ENCODE measurements around the gene RGS6. TPM values are rescaled to one million over a fixed set of nuclear protein-coding genes. Genes with fewer than 3 reads are reported as not detected.

Gene RGS6
- total and polyA plus RNA-seq, 2 experiments from 2014 or later: 0.86 to 0.95 TPM

GRCh38 chr14:71994416-71994815, 62.2 kb downstream of the RGS6 start:
- H3K4me1 ChIP-seq (ENCODE audit: low read depth): no peaks in the 10 kb centered on the region
- H3K4me3 ChIP-seq: no peak overlapping the region
- no peak overlapping the region for H3K27ac ChIP-seq
- no peaks in the 10 kb centered on the region for H3K9me3 ChIP-seq (ENCODE audit: low read depth)
- no peaks in the 10 kb centered on the region for H3K27me3 ChIP-seq
- no peak for TF ChIP-seq CTCF (IDR thresholded peaks at IDR 0.05; ENCODE audit: low read depth, low read length)
- DNase-seq (ENCODE audit: low read depth in 1 of 2, low spot score in 1 of 2): no peak
- no peaks in the 10 kb centered on the region for H3K36me3 ChIP-seq

GRCh38 chr14:71995741-71996140, 63.5 kb downstream of the RGS6 start:
- Histone ChIP-seq H3K9me3 (ENCODE audit: low read depth) (no peaks in the 10 kb centered on the region), H3K36me3 (no peaks in the 10 kb centered on the region), H3K4me3 (no peak overlapping the region), H3K27me3 (no peaks in the 10 kb centered on the region), H3K4me1 (ENCODE audit: low read depth) (no peaks in the 10 kb centered on the region), H3K27ac (no peak overlapping the region)
- no peak for DNase-seq (ENCODE audit: low read depth in 1 of 2, low spot score in 1 of 2)
- no peak for TF ChIP-seq CTCF (IDR thresholded peaks at IDR 0.05; ENCODE audit: low read depth, low read length)

DNA sequence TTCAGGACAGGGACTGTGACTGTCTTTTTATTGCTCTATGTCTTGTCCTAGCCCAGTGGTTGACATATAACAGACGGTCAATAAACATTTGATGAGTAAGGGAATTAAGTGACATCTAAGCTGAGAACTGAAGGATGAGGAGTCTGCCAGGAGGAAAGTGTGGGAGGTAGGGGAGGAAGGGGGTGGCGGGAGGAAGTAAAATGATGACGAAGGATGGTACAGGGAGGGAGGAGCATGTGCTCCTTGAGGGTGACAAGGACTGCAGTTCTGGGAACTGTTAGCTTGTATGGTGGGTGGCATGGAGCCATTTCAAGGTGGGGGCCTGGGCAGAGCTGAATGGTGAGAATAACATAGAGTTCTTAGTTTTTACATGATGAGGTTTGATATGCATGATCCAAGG, 64.4 kb downstream of the RGS6 start:
- Histone ChIP-seq H3K9me3 (ENCODE audit: low read depth) (no peaks in the 10 kb centered on the region), H3K4me1 (ENCODE audit: low read depth) (no peaks in the 10 kb centered on the region), H3K36me3 (no peaks in the 10 kb centered on the region), H3K27me3 (no peaks in the 10 kb centered on the region), H3K27ac (no peak overlapping the region), H3K4me3 (no peak overlapping the region)
- TF ChIP-seq CTCF (IDR thresholded peaks at IDR 0.05; ENCODE audit: low read depth, low read length): no peak
- DNase-seq (ENCODE audit: low read depth in 1 of 2, low spot score in 1 of 2): no peak

DNA sequence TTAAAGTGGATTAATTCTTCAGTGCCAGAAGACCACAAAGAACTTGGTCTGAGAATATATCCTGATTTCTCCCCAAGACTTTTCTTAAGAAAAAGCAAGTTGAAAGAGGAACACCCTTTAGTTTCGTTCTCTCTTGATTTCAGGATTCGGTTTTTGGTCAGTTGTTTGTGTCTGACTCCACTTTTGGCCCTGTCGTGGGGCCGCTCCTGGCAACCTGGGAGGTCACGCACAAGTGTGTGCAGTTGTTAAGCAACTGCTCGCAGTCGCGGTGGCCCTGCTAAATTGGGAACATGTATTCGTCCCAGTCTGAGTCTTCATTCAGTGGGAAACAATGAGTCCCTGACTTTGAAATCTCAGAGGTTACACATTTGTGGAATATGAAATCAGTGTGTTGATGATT, 68.7 kb downstream of the RGS6 start:
- Histone ChIP-seq H3K4me3 (no peak overlapping the region), H3K27me3 (no peaks in the 10 kb centered on the region), H3K27ac (no peak overlapping the region), H3K36me3 (no peaks in the 10 kb centered on the region), H3K4me1 (ENCODE audit: low read depth) (no peaks in the 10 kb centered on the region), H3K9me3 (ENCODE audit: low read depth) (no peaks in the 10 kb centered on the region)
- TF ChIP-seq CTCF (IDR thresholded peaks at IDR 0.05; ENCODE audit: low read depth, low read length): no peak
- DNase-seq (ENCODE audit: low read depth in 1 of 2, low spot score in 1 of 2): no peak

DNA sequence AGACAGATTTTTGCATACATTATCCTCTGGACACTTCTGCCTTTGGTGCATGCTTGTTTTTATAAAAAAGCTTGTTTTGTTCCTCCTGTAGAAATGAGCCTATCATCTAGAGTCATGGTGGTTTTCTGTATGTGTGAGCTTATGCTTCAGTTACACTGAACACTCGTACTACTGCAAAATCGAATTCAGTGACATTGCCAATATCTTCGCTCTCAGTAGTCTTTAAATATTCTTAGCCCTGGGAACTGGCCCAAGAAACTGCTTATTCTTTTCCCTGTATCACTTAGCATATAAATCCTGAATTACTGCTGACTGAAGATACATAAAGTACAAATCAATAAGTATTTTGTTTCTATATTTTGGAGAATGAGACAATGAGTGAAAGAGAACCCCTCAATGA, 70.5 kb downstream of the RGS6 start:
- TF ChIP-seq CTCF (IDR thresholded peaks at IDR 0.05; ENCODE audit: low read depth, low read length): no peak
- H3K36me3 ChIP-seq: no peaks in the 10 kb centered on the region
- no peaks in the 10 kb centered on the region for H3K9me3 ChIP-seq (ENCODE audit: low read depth)
- H3K27me3 ChIP-seq: no peaks in the 10 kb centered on the region
- no peak for DNase-seq (ENCODE audit: low read depth in 1 of 2, low spot score in 1 of 2)
- no peaks in the 10 kb centered on the region for H3K4me1 ChIP-seq (ENCODE audit: low read depth)
- H3K4me3 ChIP-seq: no peak overlapping the region
- H3K27ac ChIP-seq: no peak overlapping the region

DNA sequence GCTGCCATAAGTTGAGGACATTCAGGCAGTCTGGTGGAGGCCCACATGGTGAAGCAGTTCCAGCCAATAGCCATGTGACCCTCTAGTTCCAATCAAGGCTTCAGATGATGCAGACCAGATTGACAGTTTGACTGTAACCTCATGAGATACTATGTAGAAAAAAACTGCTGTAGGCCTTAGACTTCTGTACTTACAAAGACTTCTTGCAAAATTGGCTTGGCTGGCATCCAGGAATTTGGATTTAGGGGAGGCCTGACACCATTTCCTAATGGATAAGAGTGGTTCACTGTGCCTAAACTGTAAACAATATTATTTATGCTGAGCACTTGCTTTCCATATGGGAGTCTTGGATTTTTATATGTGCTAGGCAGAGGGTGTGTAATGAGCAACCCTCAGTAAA, 76.4 kb downstream of the RGS6 start:
- H3K9me3 ChIP-seq (ENCODE audit: low read depth): no peaks in the 10 kb centered on the region
- no peak overlapping the region for H3K27ac ChIP-seq
- TF ChIP-seq CTCF (IDR thresholded peaks at IDR 0.05; ENCODE audit: low read depth, low read length): no peak
- H3K27me3 ChIP-seq: no peaks in the 10 kb centered on the region
- no peaks in the 10 kb centered on the region for H3K4me1 ChIP-seq (ENCODE audit: low read depth)
- H3K4me3 ChIP-seq: no peak overlapping the region
- DNase-seq (ENCODE audit: low read depth in 1 of 2, low spot score in 1 of 2): no peak
- H3K36me3 ChIP-seq: no peaks in the 10 kb centered on the region

All from cardiac muscle cell (in vitro differentiated cells and primary cell).